CD4-positive, alpha-beta T cell treated with Interleukin-15 for 4 hours (primary cell): Measurements from ENCODE around the gene ZNF142.

Experiments used
- DNase-seq: peaks from one replicate; pipeline ENCODE4 v3.0.0-alpha.2; 2020; ENCODE audit warnings: low spot score

Gene ZNF142

GRCh38 chr2:218659258-218659987, at the start of gene ZNF142, which contains the start of gene BCS1L:
TSS of gene ZNF142 (minus strand) at chr2:218659623. CDS start at chr2:218656429, 3,194 bp downstream.
TSS of gene BCS1L (plus strand) at chr2:218659683. CDS start at chr2:218660988, 1,305 bp downstream.
- peak; percentile 95 for DNase-seq

GRCh38 chr2:218708086-218708485, 48.7 kb upstream of the ZNF142 start:
- no peak for DNase-seq

- DNase-seq: no peak
These were observed 43.9 kb upstream of the ZNF142 start for GRCh38 chr2:218703341-218703740.

GRCh38 chr2:218701806-218702205, 42.4 kb upstream of the ZNF142 start:
- no peak for DNase-seq

- no peak for DNase-seq
These were observed 39.5 kb upstream of the ZNF142 start for GRCh38 chr2:218698885-218699284.

GRCh38 chr2:218694405-218695145, 35.2 kb upstream of the ZNF142 start:
- DNase-seq: no peak

- no peak for DNase-seq
These were observed 31.8 kb upstream of the ZNF142 start for GRCh38 chr2:218691234-218691633.

- DNase-seq: peak; percentile 43
These were observed 28.1 kb upstream of the ZNF142 start for GRCh38 chr2:218687400-218688060.

GRCh38 chr2:218680061-218680460, 20.6 kb upstream of the ZNF142 start:
- DNase-seq: no peak

- no peak for DNase-seq
These were observed 19.7 kb upstream of the ZNF142 start for GRCh38 chr2:218679119-218679518.

GRCh38 chr2:218671654-218672566, 12.5 kb upstream of the ZNF142 start, which contains the start of the genes RNF25 and STK36:
TSS of gene RNF25 (minus strand) at chr2:218672002. CDS start at chr2:218671970, 32 bp downstream.
TSS of gene STK36 (plus strand) at chr2:218672086. CDS start at chr2:218672830, 744 bp downstream.
- peak; percentile 80 for DNase-seq

GRCh38 chr2:218671097-218671653, 11.8 kb upstream of the ZNF142 start:
- no peak for DNase-seq

- DNase-seq: no peak
These were observed 5.2 kb upstream of the ZNF142 start for GRCh38 chr2:218664653-218665052.

GRCh38 chr2:218663901-218664300, 4.5 kb upstream of the ZNF142 start:
- no peak for DNase-seq

- DNase-seq: no peak
These were observed 3.4 kb upstream of the ZNF142 start for GRCh38 chr2:218662827-218663226.

- DNase-seq: no peak
These were observed 3.0 kb upstream of the ZNF142 start for GRCh38 chr2:218662377-218662776.

GRCh38 chr2:218659988-218660358, 550 bp upstream of the ZNF142 start:
- no peak for DNase-seq

GRCh38 chr2:218658671-218659257, 659 bp downstream of the ZNF142 start:
- peak; percentile 37 for DNase-seq

GRCh38 chr2:218655751-218656150, 3.7 kb downstream of the ZNF142 start:
- DNase-seq: no peak

GRCh38 chr2:218648787-218649100, 10.7 kb downstream of the ZNF142 start:
- DNase-seq: no peak
